Astrocyte of the spinal cord (primary cell): ENCODE measurements around the gene POLR2M.

Experiments
- DNase-seq: peaks from one replicate; pipeline ENCODE4 v3.0.0; 2011; ENCODE audit warnings: low read depth, low spot score
- H3K4me3 ChIP-seq: 2 replicates; pipeline ENCODE4 v1.5.1; 2011; ENCODE audit warnings: low read depth, mild to moderate bottlenecking, low read length, moderate library complexity
- in situ Hi-C: cut with HindIII; loops from 2 replicates; pipeline ENCODE4 v1.10.0; 2017; ENCODE audit warnings: low sequenced_read_pairs
- TF ChIP-seq, protein P1 (sequence below): IDR thresholded peaks from 2 replicates; pipeline ENCODE4 v1.5.1; 2012; ENCODE audit warnings: low read depth, mild to moderate bottlenecking, low read length, inconsistent platforms

The POLR2M gene

GRCh38 chr15:57732526-57733331, 26.2 kb downstream of the POLR2M start:
- in situ Hi-C loops: no loop called here
- TF ChIP-seq, protein P1, sequence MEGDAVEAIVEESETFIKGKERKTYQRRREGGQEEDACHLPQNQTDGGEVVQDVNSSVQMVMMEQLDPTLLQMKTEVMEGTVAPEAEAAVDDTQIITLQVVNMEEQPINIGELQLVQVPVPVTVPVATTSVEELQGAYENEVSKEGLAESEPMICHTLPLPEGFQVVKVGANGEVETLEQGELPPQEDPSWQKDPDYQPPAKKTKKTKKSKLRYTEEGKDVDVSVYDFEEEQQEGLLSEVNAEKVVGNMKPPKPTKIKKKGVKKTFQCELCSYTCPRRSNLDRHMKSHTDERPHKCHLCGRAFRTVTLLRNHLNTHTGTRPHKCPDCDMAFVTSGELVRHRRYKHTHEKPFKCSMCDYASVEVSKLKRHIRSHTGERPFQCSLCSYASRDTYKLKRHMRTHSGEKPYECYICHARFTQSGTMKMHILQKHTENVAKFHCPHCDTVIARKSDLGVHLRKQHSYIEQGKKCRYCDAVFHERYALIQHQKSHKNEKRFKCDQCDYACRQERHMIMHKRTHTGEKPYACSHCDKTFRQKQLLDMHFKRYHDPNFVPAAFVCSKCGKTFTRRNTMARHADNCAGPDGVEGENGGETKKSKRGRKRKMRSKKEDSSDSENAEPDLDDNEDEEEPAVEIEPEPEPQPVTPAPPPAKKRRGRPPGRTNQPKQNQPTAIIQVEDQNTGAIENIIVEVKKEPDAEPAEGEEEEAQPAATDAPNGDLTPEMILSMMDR: peak; percentile 89
- no peak overlapping the region for H3K4me3 ChIP-seq
- peak; percentile 59 for DNase-seq

DNA sequence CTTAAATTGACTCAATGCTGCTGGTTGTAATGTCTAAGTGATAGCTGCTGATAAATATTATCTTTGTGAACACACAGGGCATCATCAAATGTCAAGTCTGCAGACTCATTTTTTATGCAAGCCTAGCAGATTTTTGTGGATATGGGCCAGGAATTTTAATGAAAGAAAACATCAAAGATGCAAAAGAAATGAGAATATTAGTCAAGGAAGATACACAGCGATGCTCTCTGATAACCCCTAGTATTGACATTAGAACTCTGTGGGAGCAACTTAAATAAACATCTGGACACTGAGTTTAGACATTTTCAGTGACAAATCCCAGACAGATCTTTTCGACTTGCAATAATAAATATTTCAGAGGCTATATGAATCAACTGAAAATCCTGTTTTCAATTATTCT, 28.3 kb downstream of the POLR2M start:
- TF ChIP-seq, protein P1: no peak
- H3K4me3 ChIP-seq: no peak overlapping the region
- in situ Hi-C loops: no loop called here
- DNase-seq: no peak

- no peak overlapping the region for H3K4me3 ChIP-seq
- in situ Hi-C loops: no loop called here
- no peak for DNase-seq
- TF ChIP-seq, protein P1: no peak
Observed at GRCh38 chr15:57735431-57735830, 28.9 kb downstream of the POLR2M start.

DNA sequence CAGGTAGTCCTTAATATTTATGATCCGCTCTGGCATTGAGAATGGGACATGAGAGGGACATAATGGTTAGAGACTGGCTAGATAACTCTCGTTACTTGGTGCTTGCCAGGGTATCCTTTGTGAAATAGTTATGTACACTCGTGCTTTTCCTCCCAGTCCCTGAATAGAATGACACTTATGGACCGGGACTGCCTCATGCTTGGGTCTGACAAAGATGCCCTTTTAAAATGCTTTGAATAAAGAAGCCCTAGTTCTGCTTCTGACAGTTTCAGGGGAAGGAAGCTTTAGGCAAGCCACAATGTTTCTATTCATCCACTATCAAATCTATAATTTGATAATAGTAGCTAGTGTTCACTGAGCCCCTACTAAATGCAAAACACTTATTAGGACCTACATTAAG, 29.4 kb downstream of the POLR2M start:
- no peak overlapping the region for H3K4me3 ChIP-seq
- TF ChIP-seq, protein P1: no peak
- in situ Hi-C loops: no loop called here
- DNase-seq: no peak

- no peak overlapping the region for H3K4me3 ChIP-seq
- DNase-seq: no peak
- TF ChIP-seq, protein P1: no peak
- in situ Hi-C loops: no loop called here
Observed at GRCh38 chr15:57736591-57736990, 30.1 kb downstream of the POLR2M start.

- TF ChIP-seq, protein P1: no peak
- DNase-seq: no peak
- in situ Hi-C loops: no loop called here
- H3K4me3 ChIP-seq: no peak overlapping the region
Observed at GRCh38 chr15:57738734-57739237, 32.3 kb downstream of the POLR2M start.
